ENCODE results near the gene ZCCHC24.

GRCh38 chr10:79359816-79360498, 85.5 kb downstream of the ZCCHC24 start:
- TF ChIP-seq CTCF (IDR thresholded peaks at IDR 0.05) (no peak), POLR2A (IDR thresholded peaks at IDR 0.05) (no peak)

Measured in testis (tissue), 2 donors.